Neural progenitor cell (in vitro differentiated cells): ENCODE results near the gene CCDC106. TPM values are rescaled to one million over a fixed set of nuclear protein-coding genes. Genes with fewer than 3 reads are reported as not detected.

Source experiments
- DNase-seq: peaks from one replicate; pipeline ENCODE4 v3.0.0-alpha.2; 2016; ENCODE audit warnings: low spot score
- H2AFZ ChIP-seq: fragments of 200-600 bp; sonication (generic); replicated peaks from 2 replicates; pipeline ENCODE4 v1.6.1; 2016; ENCODE audit warnings: antibody characterized with exemption
- H3F3A ChIP-seq: fragments of 200-600 bp; sonication (generic); 2 replicates; pipeline ENCODE4 v1.6.1; 2016; ENCODE audit warnings: antibody characterized with exemption, low read depth
- H3K27ac ChIP-seq: fragments of 200-600 bp; sonication (generic); 2 replicates; pipeline ENCODE4 v1.5.1; 2016; ENCODE audit warnings: mild to moderate bottlenecking
- H3K27me3 ChIP-seq: fragments of 200-600 bp; sonication (generic); 2 replicates; pipeline ENCODE4 v1.6.1; 2016; ENCODE audit warnings: mild to moderate bottlenecking, moderate library complexity
- H3K36me3 ChIP-seq: fragments of 200-600 bp; sonication (generic); 2 replicates; pipeline ENCODE4 v1.5.1; 2016
- H3K4me1 ChIP-seq: fragments of 200-600 bp; sonication (generic); 2 replicates; pipeline ENCODE4 v1.6.1; 2016; ENCODE audit warnings: mixed run types
- H3K4me2 ChIP-seq: fragments of 200-600 bp; sonication (generic); 2 replicates; pipeline ENCODE4 v1.6.1; 2016
- H3K4me3 ChIP-seq: fragments of 200-600 bp; sonication (generic); 2 replicates; pipeline ENCODE4 v1.5.1; 2016
- H3K79me2 ChIP-seq: fragments of 200-600 bp; sonication (generic); 2 replicates; pipeline ENCODE4 v1.6.1; 2016; ENCODE audit warnings: low read depth
- H3K9ac ChIP-seq: fragments of 200-600 bp; sonication (generic); 2 replicates; pipeline ENCODE4 v1.6.1; 2016
- H3K9me3 ChIP-seq: fragments of 200-600 bp; sonication (generic); 2 replicates; pipeline ENCODE4 v1.5.1; 2016; ENCODE audit warnings: low read depth
- H4K20me1 ChIP-seq: fragments of 200-600 bp; sonication (generic); 2 replicates; pipeline ENCODE4 v1.6.1; 2016; ENCODE audit warnings: low read depth
- H3K27ac Mint-ChIP-seq: 3 replicates; pipeline ENCODE4 v1.8.0; 2021; ENCODE audit warnings: mixed read lengths
- H3K27me3 Mint-ChIP-seq: 2 replicates; pipeline ENCODE4 v1.8.0; 2022; ENCODE audit warnings: low read depth, mild to moderate bottlenecking, inconsistent platforms, moderate library complexity, mixed read lengths; ENCODE audit not compliant: insufficient read depth
- H3K36me3 Mint-ChIP-seq: 3 replicates; pipeline ENCODE4 v1.8.0; 2021; ENCODE audit warnings: mixed read lengths
- H3K4me1 Mint-ChIP-seq: 3 replicates; pipeline ENCODE4 v1.8.0; 2021; ENCODE audit warnings: mixed read lengths
- H3K4me3 Mint-ChIP-seq: 3 replicates; pipeline ENCODE4 v1.8.0; 2021; ENCODE audit warnings: mild to moderate bottlenecking, moderate library complexity, mixed read lengths
- H3K9me3 Mint-ChIP-seq: 3 replicates; pipeline ENCODE4 v1.8.0; 2020; ENCODE audit warnings: mixed read lengths
- CTCF ChIP-seq: fragments of 200-600 bp; sonication (generic); IDR thresholded peaks from 2 replicates; pipeline ENCODE4 v1.5.1; 2017; ENCODE audit warnings: antibody characterized with exemption, mild to moderate bottlenecking
- EZH2 ChIP-seq: fragments of 200-600 bp; sonication (generic); IDR thresholded peaks from 2 replicates; pipeline ENCODE4 v1.6.1; 2017; ENCODE audit warnings: antibody characterized with exemption, mild to moderate bottlenecking, moderate library complexity
- EZH2phosphoT487 ChIP-seq: fragments of 200-600 bp; sonication (generic); IDR thresholded peaks from 2 replicates; pipeline ENCODE4 v1.6.1; 2017; ENCODE audit warnings: antibody characterized with exemption
- total RNA-seq: library from RNA; depleted of rRNA; stranded (reverse); fragments of >200 nt; gene quantifications from 2 replicates; pipeline ENCODE4 v1.2.3, GENCODE V29; 2015; ENCODE audit warnings: low replicate concordance

Gene CCDC106
- total RNA-seq, 1 donor from 2014 or later: 7.6 TPM

- H3K4me3 Mint-ChIP-seq: no peak overlapping the region
These were observed 43.8 kb downstream of the CCDC106 start for GRCh38 chr19:55691561-55692481.

GRCh38 chr19:55692681-55693081 lies 44.7 kb downstream of the CCDC106 start:
- Histone ChIP-seq H3K9ac (no peak overlapping the region), H3K4me2 (no peak overlapping the region), H3K4me1 (no peaks in the 10 kb centered on the region), H2AFZ (no peak overlapping the region), H3K79me2 (no peaks in the 10 kb centered on the region), H4K20me1 (peaks cover 8% of the 10 kb centered on the region), H3F3A (no peaks in the 10 kb centered on the region), H3K9me3 (no peaks in the 10 kb centered on the region), H3K27ac (no peak overlapping the region), H3K4me3 (no peak overlapping the region), H3K27me3 (no peaks in the 10 kb centered on the region), H3K36me3 (no peaks in the 10 kb centered on the region)
- DNase-seq: no peak
- Mint-ChIP-seq H3K27me3 (peaks cover 4% of the 10 kb centered on the region), H3K36me3 (peaks cover 12% of the 10 kb centered on the region), H3K9me3 (no peaks in the 10 kb centered on the region), H3K4me1 (no peaks in the 10 kb centered on the region), H3K27ac (no peak overlapping the region), H3K4me3 (no peak overlapping the region)
- TF ChIP-seq CTCF (no peak), EZH2 (no peak), EZH2phosphoT487 (no peak)

More at GRCh38 chr19:55691561-55692481, 43.8 kb downstream of the CCDC106 start:
- Histone ChIP-seq H3K27ac (no peak overlapping the region), H3K36me3 (no peaks in the 10 kb centered on the region), H3K9ac (no peak overlapping the region), H3K9me3 (no peaks in the 10 kb centered on the region), H3K4me2 (no peak overlapping the region), H3K4me1 (no peaks in the 10 kb centered on the region), H3K4me3 (no peak overlapping the region), H2AFZ (no peak overlapping the region), H3F3A (no peaks in the 10 kb centered on the region), H3K79me2 (no peaks in the 10 kb centered on the region), H3K27me3 (no peaks in the 10 kb centered on the region), H4K20me1 (peaks cover 8% of the 10 kb centered on the region)
- no peak for DNase-seq
- peaks cover 3% of the 10 kb centered on the region for H3K27me3 Mint-ChIP-seq
- TF ChIP-seq EZH2phosphoT487: no peak
- no peak for TF ChIP-seq CTCF
- TF ChIP-seq EZH2: no peak
- peaks cover 7% of the 10 kb centered on the region for H3K36me3 Mint-ChIP-seq
- H3K9me3 Mint-ChIP-seq: no peaks in the 10 kb centered on the region
- no peak overlapping the region for H3K27ac Mint-ChIP-seq
- H3K4me1 Mint-ChIP-seq: no peaks in the 10 kb centered on the region

- H3K4me1 ChIP-seq: no peaks in the 10 kb centered on the region
- H4K20me1 ChIP-seq: peaks cover 5% of the 10 kb centered on the region
- Mint-ChIP-seq H3K27ac (no peak overlapping the region), H3K36me3 (peaks cover 14% of the 10 kb centered on the region), H3K4me3 (no peak overlapping the region), H3K9me3 (no peaks in the 10 kb centered on the region), H3K27me3 (peaks cover 6% of the 10 kb centered on the region), H3K4me1 (no peaks in the 10 kb centered on the region)
- TF ChIP-seq EZH2 (no peak), EZH2phosphoT487 (no peak), CTCF (no peak)
- no peak overlapping the region for H3K9ac ChIP-seq
- H3K36me3 ChIP-seq: no peaks in the 10 kb centered on the region
- H3K4me2 ChIP-seq: no peak overlapping the region
- H3K79me2 ChIP-seq: no peaks in the 10 kb centered on the region
- no peaks in the 10 kb centered on the region for H3K9me3 ChIP-seq
- no peak overlapping the region for H2AFZ ChIP-seq
- no peaks in the 10 kb centered on the region for H3K27me3 ChIP-seq
- H3K4me3 ChIP-seq: no peak overlapping the region
- no peak overlapping the region for H3K27ac ChIP-seq
- H3F3A ChIP-seq: no peaks in the 10 kb centered on the region
- no peak for DNase-seq
These were observed 45.4 kb downstream of the CCDC106 start for GRCh38 chr19:55693336-55693974.
